Activated naive CD4-positive, alpha-beta T cell treated with Interleukin-2 at 50 U/mL for 16 hours (primary cell): ENCODE results near the gene TMEM8B.
"Not testable (repeated sequence)": the region's sequence is repeated elsewhere in the genome, so short reads cannot be mapped to it uniquely, and the experiment has no call there.

Experiments used
- DNase-seq: peaks from one replicate; pipeline ENCODE4 v3.0.0-alpha.2; 2020

TMEM8B gene

DNA sequence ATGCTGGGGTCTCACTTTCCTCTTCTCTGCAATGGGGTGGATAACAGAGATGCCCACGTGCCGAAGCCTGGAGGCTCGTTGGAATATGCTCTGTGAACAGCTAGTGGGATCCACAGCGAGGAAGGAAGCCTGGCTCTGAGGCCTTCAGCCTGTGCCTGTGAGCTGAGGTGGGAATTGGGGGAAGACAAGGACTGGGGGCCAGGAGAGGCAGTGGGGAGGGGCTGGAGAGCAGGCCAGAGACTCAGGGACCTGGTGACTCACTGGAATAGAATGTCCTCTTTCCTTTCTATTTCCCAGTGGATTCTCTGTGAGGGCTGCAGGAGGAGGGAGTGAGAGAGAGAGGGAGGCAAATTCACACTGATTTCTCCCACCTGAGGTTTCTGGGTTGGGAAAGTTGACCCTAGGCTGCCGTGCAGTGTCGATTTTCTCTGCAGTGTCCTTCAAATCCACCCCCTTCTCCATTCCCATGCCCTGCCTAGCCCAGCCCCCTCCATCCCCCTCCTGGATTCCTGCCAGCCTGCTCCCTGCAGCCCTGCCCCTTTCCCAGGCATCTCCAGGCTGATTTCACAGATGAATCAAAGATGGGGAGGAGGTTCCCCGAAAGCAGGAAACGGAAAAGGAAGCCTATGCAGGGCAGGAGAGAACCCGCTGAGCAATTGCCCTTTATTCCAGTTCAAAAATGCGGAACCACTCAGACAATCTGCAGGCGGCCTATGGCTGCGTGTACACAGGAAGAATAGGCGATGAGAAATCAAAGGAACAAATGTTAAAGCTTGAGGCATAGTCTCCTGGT lies 78.9 kb downstream of the TMEM8B start:
- no peak for DNase-seq

DNA sequence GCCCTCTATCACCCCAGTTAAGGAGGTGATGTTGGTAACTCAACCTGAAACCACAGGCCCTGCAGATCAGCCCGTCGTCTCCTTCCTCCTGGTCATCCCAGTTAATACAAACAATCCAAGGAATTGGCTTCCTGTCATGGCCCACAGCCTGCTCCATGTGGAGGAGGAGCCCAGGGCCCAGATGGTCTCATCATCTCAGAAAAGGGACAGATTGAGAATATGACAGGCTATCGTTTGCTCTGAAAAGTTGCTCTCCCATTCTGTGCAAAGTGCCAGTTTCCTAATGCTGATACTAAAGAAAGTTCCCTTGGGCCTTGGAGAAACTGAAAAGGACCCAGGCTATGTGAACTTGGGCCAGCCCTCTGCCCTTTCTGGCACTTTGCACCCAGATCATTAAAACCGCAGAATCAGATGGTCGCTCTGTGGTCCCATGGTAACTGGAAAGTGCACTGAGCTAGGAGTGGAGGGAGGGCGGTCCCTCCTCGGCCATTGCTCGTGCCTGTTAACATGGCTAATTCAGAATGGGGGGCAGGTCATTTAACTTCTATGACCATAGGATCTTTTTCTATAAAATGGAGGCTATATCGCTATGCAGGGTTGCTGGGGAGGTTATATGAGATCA lies 79.6 kb downstream of the TMEM8B start:
- no peak for DNase-seq

DNA sequence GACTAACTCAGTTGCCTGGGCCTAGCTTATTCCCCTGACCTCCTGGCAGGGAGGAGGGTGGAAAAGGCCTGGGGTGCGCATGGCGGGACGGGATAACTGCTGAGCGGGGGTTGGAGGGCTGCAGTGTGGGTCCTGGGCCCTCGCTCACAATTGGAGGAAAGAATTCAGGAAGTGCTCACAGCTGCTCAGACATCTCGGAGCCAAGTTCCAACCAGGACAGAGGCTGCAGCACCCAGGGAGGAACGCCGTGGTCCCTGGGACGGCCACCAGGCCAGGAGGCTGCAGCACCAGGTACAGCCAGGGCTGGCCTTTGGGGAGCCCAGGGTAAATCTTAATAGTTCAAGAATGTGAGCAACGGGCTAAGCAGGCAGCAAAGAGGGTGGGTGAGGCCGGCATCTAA lies 80.2 kb downstream of the TMEM8B start, which contains the start of gene SPAAR:
TSS of gene SPAAR (plus strand) at position 217 of the 400 bp plus-strand sequence. CDS start 974 bp downstream, outside the sequence.
- DNase-seq, result no peak

DNA sequence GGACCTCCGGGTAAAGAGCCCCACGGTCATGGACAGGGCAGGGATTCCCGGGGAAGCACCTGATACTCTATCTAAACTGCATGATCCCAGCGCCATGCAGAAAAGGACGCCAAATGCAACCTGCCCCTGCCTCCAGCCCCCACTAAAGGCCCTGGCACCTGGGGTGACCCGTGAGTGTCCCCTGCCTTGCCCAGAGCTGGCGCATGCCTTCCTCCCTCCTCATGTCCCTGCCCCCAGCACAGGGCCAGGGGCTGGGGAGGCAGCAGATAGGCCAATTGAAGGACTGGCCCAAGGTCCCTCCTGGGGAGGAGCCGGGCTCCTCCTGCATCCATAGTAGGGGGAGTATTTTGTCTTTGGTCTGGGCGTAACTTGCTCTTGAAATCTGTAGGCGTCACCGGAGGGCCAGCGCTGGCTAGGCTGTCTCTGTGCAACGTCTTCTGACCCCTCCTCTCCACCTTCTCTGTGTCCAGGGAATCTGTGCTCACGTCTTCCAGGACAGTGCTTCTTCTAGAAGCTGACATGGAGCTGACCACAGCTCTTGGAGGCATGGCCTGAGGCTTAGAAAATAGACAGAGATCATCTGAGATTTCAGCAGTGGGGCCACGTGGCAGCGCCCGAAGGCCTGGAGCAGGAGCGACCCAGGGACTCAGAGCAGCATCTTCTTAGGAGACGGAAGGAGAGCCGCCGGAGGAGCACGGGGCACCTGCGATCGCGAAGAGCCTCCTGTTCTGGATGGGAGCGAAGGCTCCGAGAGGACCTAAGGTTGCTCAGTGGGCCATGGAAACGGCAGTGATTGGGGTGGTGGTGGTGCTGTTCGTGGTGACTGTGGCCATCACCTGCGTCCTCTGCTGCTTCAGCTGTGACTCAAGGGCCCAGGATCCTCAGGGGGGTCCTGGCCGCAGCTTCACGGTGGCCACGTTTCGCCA lies 80.9 kb downstream of the TMEM8B start:
- no peak for DNase-seq

DNA sequence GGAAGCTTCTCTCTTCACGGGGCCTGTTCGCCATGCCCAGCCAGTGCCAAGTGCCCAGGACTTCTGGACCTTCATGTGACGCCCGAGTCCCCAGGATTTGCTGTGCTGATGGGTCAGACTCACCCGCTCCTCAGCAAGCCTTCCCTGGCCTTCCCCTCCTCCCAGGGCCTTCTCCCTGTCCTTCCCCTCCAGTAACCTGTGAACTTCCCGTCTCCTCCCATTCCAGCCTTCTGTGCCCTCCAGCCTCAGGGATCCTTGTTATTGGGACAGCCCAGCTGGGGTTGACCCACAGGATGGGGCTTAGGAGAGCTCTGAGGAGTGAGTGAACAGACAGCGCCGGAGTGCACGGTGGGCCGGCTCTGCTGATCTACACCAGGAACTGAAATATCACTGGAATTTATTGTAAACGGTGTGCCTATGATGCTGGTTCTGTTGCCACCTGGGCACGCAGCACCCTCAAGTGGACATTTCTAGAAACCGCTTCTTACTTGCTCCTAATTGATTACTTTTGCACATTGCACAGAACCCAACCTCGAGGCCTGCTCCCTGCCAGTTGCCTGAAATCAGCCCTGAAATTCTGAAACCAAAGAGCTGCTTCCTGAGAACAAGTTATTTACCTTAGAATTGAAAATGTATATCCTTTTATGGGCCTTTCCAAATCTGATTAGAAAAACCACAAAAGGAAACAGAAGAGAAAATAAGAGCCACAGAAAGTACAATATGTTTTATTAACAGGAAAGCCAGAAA lies 81.8 kb downstream of the TMEM8B start:
- DNase-seq, result peak; percentile 41

DNA sequence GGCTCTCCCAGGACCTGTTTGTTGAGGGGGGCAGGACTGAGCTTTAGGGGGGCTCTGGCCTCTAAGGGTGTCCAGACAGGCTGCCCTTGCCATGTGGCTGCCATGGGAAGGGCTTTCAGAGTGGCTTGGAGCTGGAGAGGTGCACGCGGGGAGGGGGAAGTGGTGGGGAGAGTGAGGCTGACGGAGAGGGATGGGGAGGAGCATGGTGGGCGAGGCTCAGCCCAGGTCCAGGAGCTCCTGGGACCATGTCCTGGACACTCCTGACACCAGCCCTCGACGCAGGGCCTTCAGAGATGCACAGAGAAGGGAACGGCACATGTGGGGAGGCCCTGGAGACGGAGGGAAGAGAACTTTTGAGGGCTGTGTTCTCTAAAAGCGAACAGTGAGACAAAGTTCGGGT lies 82.7 kb downstream of the TMEM8B start:
- DNase-seq, result no peak

DNA sequence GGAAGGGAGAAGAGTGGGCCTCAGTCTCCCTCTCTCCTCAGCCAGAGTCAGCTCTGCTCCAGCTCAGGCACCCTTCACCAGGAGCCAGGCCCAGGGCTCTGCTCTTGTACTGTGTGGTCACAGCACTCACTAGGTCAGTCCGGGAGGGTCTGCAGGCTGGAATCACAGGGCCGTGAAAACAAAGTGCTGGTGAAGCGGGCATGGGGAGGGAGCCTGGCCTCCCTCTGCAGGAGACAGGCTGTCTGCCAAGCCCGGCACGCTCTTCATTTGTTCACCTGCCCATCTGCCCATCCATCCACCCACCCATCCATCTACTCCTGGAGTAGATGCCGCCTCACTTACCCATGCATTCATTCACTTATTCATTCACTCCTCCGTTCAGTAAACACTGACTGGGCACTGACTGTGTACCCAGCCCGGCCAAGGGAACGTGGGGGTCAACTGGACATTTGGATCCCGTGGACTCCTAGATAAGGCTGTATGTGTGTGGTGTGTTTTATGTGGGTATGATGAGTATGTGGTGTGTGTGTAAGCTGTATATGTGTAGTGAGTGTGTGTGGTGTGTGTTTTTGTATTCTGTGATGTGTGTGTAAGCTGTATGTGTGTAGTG lies 83.9 kb downstream of the TMEM8B start:
- DNase-seq, result no peak

DNA sequence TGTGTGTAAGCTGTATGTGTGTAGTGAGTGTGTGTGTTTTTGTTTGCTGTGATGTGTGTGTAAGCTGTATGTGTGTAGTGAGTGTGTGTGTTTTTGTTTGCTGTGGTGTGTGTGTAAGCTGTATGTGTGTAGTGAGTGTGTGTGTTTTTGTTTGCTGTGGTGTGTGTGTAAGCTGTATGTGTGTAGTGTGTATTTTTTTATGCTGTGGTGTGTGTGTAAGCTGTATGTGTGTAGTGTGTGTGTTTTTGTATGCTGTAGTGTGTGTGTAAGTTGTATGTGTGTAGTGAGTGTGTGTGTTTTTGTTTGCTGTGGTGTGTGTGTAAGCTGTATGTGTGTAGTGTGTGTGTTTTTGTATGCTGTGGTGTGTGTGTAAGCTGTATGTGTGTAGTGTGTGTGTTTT lies 84.4 kb downstream of the TMEM8B start:
- not testable (repeated sequence) for DNase-seq

DNA sequence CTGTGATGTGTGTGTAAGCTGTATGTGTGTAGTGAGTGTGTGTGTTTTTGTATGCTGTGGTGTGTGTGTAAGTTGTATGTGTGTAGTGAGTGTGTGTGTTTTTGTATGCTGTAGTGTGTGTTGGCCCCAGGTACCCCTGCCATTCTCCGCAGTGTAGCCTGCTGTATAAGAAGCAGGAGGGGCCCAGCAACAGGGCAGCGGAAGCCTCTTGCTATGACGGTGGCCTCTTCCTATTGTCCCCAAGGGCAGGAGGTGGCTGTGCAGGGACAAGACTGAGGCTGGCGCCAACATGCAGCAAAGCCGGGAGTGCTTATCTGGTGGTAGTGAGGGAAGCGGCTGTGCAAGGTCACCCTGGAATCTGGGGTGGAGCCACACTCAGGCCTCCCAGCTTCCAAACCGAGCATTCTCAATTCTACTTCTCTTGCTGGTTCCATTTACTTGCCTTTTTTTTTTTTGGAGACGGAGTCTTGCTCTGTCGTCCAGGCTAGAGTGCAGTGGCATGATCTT lies 85.3 kb downstream of the TMEM8B start:
- DNase-seq, result no peak
